Activated CD8-positive, alpha-beta T cell treated with anti-CD3 and anti-CD28 coated beads, Interleukin-2, amount 10 ng/mL, durations not matched to agents 7 days and 5 days (primary cell): ENCODE results near the gene CNOT1. TPM values are rescaled to one million over a fixed set of nuclear protein-coding genes. Genes with fewer than 3 reads are reported as not detected.

Experiments
- ATAC-seq: fragments of 150-1000 bp; cut with Tn5 transposase; one replicate; pipeline ENCODE4 v1.10.0; 2021; ENCODE audit warnings: moderate library complexity
- CTCF ChIA-PET: fragments of 350-600 bp; sonication (Branson Sonifier 250); formaldehyde crosslinking; loops from one replicate; lab custom pipeline; 2021; ENCODE audit warnings: antibody characterized with exemption; lab: Charles Lee
- POLR2A ChIA-PET: fragments of 350-600 bp; sonication (Branson Sonifier 250); formaldehyde crosslinking; loops from one replicate; lab custom pipeline; 2021; ENCODE audit warnings: antibody characterized with exemption; lab: Charles Lee
- DNase-seq: peaks from one replicate; pipeline ENCODE4 v3.0.0-alpha.2; 2020
- H3K27ac Mint-ChIP-seq: one replicate; pipeline ENCODE4 v1.8.0; 2021; ENCODE audit warnings: mild to moderate bottlenecking, mixed read lengths
- H3K27me3 Mint-ChIP-seq: one replicate; pipeline ENCODE4 v1.8.0; 2021; ENCODE audit warnings: low read depth, mixed read lengths
- H3K36me3 Mint-ChIP-seq: one replicate; pipeline ENCODE4 v1.8.0; 2021; ENCODE audit warnings: low read depth, mixed read lengths
- H3K4me1 Mint-ChIP-seq: one replicate; pipeline ENCODE4 v1.8.0; 2021; ENCODE audit warnings: low read depth, mixed read lengths
- H3K4me3 Mint-ChIP-seq: one replicate; pipeline ENCODE4 v1.8.0; 2021; ENCODE audit warnings: mild to moderate bottlenecking, mixed read lengths
- H3K9me3 Mint-ChIP-seq: one replicate; pipeline ENCODE4 v1.8.0; 2022; ENCODE audit warnings: mixed read lengths; ENCODE audit not compliant: insufficient read depth
- total RNA-seq, 2 experiments: library from RNA; stranded (reverse); gene quantifications; one replicate each; pipeline ENCODE4 v1.2.3, GENCODE V29; 2021

CNOT1 gene
- total RNA-seq, 2 experiments from 2014 or later = 262 TPM

- H3K36me3 Mint-ChIP-seq = no peaks in the 10 kb centered on the region
- no peak overlapping the region for H3K27ac Mint-ChIP-seq
- ChIA-PET CTCF (interaction anchor here (1.2 to 7.0 kb wide), 2 partner anchors 149 to 186 kb away, joined by 3 to 149 read pairs; no protein-coding TSS in a partner anchor), POLR2A (interaction anchor here (0.9 kb wide), 1 partner anchor 93 kb away, joined by 3 read pairs; the partner anchor contains the start of gene GINS3)
- H3K4me1 Mint-ChIP-seq = no peaks in the 10 kb centered on the region
- H3K4me3 Mint-ChIP-seq = no peak overlapping the region
- H3K27me3 Mint-ChIP-seq = peaks cover 5% of the 10 kb centered on the region
- H3K9me3 Mint-ChIP-seq = no peaks in the 10 kb centered on the region
- no peak for ATAC-seq
- no peak for DNase-seq
Measured at GRCh38 chr16:58485184-58485887, 144.3 kb downstream of the CNOT1 start.

- ChIA-PET CTCF (no interaction called here), POLR2A (no interaction called here)
- no peaks in the 10 kb centered on the region for H3K36me3 Mint-ChIP-seq
- ATAC-seq (no peak), DNase-seq (no peak)
- no peak overlapping the region for H3K27ac Mint-ChIP-seq
- no peaks in the 10 kb centered on the region for H3K4me1 Mint-ChIP-seq
- no peak overlapping the region for H3K4me3 Mint-ChIP-seq
- no peaks in the 10 kb centered on the region for H3K9me3 Mint-ChIP-seq
- peaks cover 10% of the 10 kb centered on the region for H3K27me3 Mint-ChIP-seq
Measured at GRCh38 chr16:58481931-58482330, 147.7 kb downstream of the CNOT1 start.

- no peak overlapping the region for H3K27ac Mint-ChIP-seq
- peaks cover 9% of the 10 kb centered on the region for H3K27me3 Mint-ChIP-seq
- H3K4me1 Mint-ChIP-seq = no peaks in the 10 kb centered on the region
- DNase-seq = no peak
- H3K9me3 Mint-ChIP-seq = no peaks in the 10 kb centered on the region
- ChIA-PET CTCF (interaction anchor here (1.5 kb wide), 1 partner anchor 145 kb away, joined by 4 read pairs; no protein-coding TSS in a partner anchor), POLR2A (no interaction called here)
- ATAC-seq = no peak
- H3K36me3 Mint-ChIP-seq = no peaks in the 10 kb centered on the region
- H3K4me3 Mint-ChIP-seq = no peak overlapping the region
Measured at GRCh38 chr16:58481226-58481869, 148.3 kb downstream of the CNOT1 start.

DNA sequence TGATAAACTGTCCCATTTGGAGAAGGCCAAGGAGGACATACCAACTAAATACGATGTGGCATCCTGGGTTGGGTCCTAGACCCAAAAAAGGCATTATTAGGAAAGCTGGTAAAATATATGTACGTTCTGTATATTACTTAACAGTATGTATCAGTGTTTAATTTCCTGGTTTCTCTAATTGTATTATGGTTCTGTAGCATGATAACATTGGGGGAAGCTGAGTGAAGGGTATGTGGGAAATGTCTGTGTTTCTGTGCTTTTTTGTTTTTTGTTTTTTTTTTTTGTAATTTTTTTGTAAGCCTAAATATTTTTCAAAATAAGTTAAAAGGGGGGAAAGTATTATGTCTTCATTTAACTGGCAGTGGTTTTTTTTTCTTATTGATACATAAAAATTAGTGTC, 151.2 kb downstream of the CNOT1 start:
- Mint-ChIP-seq H3K27me3 (peaks cover 11% of the 10 kb centered on the region), H3K27ac (no peak overlapping the region), H3K4me1 (no peaks in the 10 kb centered on the region), H3K36me3 (no peaks in the 10 kb centered on the region), H3K9me3 (no peaks in the 10 kb centered on the region), H3K4me3 (no peak overlapping the region)
- ChIA-PET CTCF (interaction anchor here (0.7 kb wide), 1 partner anchor 478 kb away, joined by 3 read pairs; no protein-coding TSS in a partner anchor), POLR2A (no interaction called here)
- no peak for ATAC-seq
- DNase-seq = no peak

DNA sequence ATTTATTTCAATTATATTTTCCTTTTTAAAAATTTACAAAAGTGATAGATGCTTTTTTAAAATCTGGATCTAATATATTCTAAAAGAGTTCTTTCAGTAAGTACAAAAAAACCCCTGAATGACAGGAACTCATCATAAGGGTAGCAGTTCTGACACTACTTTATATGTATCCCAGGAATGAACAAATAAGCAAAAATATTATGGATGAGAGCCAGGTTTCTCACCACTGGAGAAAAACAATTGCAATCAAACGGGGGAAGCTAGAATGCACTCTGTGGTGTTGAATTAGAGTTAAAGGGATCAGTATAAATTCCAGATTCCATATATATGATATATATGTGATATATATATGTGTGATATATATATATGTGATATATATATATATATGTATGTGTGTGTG, 152.8 kb downstream of the CNOT1 start:
- ATAC-seq = no peak
- Mint-ChIP-seq H3K4me3 (no peak overlapping the region), H3K36me3 (no peaks in the 10 kb centered on the region), H3K27me3 (peaks cover 15% of the 10 kb centered on the region), H3K4me1 (no peaks in the 10 kb centered on the region), H3K9me3 (no peaks in the 10 kb centered on the region), H3K27ac (no peak overlapping the region)
- ChIA-PET POLR2A (no interaction called here), CTCF (no interaction called here)
- no peak for DNase-seq

- CTCF ChIA-PET = interaction anchor here (1.0 to 1.3 kb wide), 2 partner anchors 12 to 138 kb away, joined by 3 to 5 read pairs; no protein-coding TSS in a partner anchor
- H3K9me3 Mint-ChIP-seq = no peaks in the 10 kb centered on the region
- H3K27ac Mint-ChIP-seq = no peak overlapping the region
Measured at GRCh38 chr16:58475091-58475619, 154.5 kb downstream of the CNOT1 start.

DNA sequence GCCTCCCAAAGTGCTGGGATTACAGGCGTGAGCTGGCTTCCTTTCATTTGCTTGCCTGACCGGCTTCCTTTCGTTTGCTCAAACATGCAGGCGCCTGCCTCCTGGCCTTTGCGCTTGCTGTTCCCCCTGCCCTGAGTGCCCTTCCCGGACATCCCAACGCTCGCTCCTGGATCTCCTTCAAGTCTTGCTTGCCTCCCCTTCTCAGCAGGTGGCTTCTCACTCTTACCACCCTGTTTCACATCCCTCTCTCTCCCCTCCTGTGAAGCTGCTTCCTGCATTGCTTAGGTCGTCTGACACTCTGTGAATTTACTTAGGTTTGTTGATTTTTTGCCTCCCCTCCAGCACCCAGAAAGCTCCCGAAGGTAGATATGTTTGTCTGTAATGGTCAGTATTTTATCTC, 155.3 kb downstream of the CNOT1 start:
- no peaks in the 10 kb centered on the region for H3K9me3 Mint-ChIP-seq
- no peak overlapping the region for H3K27ac Mint-ChIP-seq
- peaks cover 16% of the 10 kb centered on the region for H3K27me3 Mint-ChIP-seq
- ATAC-seq (no peak), DNase-seq (no peak)
- ChIA-PET CTCF (interaction anchor here (0.7 to 1.3 kb wide), 2 partner anchors 13 to 137 kb away, joined by 3 to 5 read pairs; no protein-coding TSS in a partner anchor), POLR2A (interaction anchor here (0.6 kb wide), 1 partner anchor 445 kb away, joined by 3 read pairs; no protein-coding TSS in a partner anchor)
- no peaks in the 10 kb centered on the region for H3K4me1 Mint-ChIP-seq
- H3K36me3 Mint-ChIP-seq = no peaks in the 10 kb centered on the region
- H3K4me3 Mint-ChIP-seq = no peak overlapping the region

More at GRCh38 chr16:58475091-58475619, 154.5 kb downstream of the CNOT1 start:
- H3K36me3 Mint-ChIP-seq = no peaks in the 10 kb centered on the region
- POLR2A ChIA-PET = no interaction called here
- ATAC-seq (no peak), DNase-seq (no peak)
- peaks cover 18% of the 10 kb centered on the region for H3K27me3 Mint-ChIP-seq
- H3K4me1 Mint-ChIP-seq = no peaks in the 10 kb centered on the region
- H3K4me3 Mint-ChIP-seq = no peak overlapping the region

DNA sequence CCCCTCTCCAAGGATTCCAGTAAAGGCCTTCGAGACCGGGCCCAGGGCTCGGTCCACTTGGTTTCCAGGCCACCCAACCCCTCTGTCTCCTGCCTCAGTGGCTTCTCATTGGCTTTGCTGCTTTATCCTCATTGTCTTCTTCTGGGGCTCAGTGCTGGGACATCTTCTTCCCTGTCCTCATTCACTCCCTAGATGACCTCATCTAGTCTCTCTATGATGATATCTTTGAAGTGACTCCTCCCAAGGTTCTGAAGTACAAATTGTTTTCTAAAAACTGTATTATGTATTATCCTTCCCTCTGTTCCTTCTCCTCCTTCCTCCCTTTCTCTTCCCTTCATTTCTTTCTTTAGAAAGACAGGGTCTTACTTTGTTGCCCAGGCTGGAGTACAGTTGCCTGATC, 156.8 kb downstream of the CNOT1 start:
- Mint-ChIP-seq H3K36me3 (no peaks in the 10 kb centered on the region), H3K4me3 (no peak overlapping the region), H3K27ac (no peak overlapping the region), H3K9me3 (no peaks in the 10 kb centered on the region), H3K4me1 (no peaks in the 10 kb centered on the region), H3K27me3 (peaks cover 19% of the 10 kb centered on the region)
- DNase-seq = no peak
- no peak for ATAC-seq
- POLR2A ChIA-PET = no interaction called here
- CTCF ChIA-PET = interaction anchor here (1.0 kb wide), 1 partner anchor 136 kb away, joined by 4 read pairs; no protein-coding TSS in a partner anchor

DNA sequence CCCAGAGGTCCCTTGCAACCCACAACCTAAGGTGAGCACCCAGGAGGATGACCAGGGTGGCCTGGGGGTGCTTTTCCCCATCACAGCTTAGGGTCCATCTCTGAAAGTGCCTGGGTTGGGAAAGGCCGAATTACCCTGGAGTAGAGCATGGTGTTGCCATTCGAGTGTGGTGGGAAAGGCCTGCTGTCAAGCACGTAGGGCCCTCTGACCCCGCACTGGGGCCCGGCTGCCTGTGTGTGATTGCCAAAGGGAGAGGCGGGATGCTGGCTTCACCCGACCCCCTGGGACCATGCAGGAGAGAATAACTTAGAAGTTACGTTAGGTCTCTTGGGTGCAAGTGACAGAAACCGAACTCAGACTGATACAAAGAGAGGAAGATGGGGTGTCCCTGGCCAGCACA, 157.4 kb downstream of the CNOT1 start:
- H3K4me1 Mint-ChIP-seq = no peaks in the 10 kb centered on the region
- ATAC-seq = no peak
- CTCF ChIA-PET = interaction anchor here (2.2 kb wide), 1 partner anchor 15 kb away, joined by 9 read pairs; no protein-coding TSS in a partner anchor
- no peaks in the 10 kb centered on the region for H3K9me3 Mint-ChIP-seq
- H3K27ac Mint-ChIP-seq = no peak overlapping the region
- H3K36me3 Mint-ChIP-seq = no peaks in the 10 kb centered on the region
- H3K27me3 Mint-ChIP-seq = peaks cover 18% of the 10 kb centered on the region
- H3K4me3 Mint-ChIP-seq = no peak overlapping the region
- no peak for DNase-seq
- POLR2A ChIA-PET = no interaction called here

DNA sequence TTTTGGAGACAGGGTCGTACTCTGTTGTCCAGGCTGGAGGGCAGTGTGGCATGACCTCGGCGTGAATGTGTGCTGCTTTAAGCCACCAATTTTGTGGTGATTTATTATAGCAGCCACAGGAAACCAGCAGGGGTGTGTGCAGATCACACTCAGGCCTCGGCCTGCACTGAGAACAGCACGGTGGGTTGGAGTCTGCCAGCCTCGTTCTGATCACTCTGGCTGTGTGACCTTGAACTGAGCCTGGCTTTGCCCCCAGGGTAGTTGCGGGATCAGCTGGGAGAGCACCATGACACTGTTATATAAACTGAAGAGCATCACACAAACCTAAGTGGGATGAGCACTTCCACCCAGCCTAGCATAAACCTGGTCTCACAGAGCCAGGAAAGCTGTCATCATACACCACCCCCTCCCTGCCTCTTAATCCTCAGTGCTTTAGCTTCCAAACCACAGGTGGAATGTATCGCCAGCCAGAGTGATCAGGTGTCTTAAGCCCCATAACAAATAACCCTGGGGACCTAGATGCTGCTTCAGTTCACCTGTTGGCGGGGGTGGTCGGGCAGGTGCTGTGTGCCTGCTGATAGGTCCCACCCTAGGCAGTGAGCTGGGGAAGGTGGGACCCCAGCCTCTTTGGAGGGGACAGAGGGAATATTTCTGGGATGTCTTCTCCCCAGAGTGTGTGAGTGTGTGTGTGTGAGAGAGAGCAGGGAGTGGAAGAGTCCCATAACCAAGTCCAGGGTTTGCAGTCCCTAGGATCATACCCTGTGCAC, 158.2 kb downstream of the CNOT1 start:
- no peaks in the 10 kb centered on the region for H3K4me1 Mint-ChIP-seq
- no peak overlapping the region for H3K4me3 Mint-ChIP-seq
- ATAC-seq (no peak), DNase-seq (no peak)
- H3K27me3 Mint-ChIP-seq = peaks cover 24% of the 10 kb centered on the region
- H3K36me3 Mint-ChIP-seq = no peaks in the 10 kb centered on the region
- ChIA-PET POLR2A (no interaction called here), CTCF (interaction anchor here (1.7 to 2.2 kb wide), 2 partner anchors 16 to 135 kb away, joined by 4 to 9 read pairs; no protein-coding TSS in a partner anchor)
- no peak overlapping the region for H3K27ac Mint-ChIP-seq
- H3K9me3 Mint-ChIP-seq = no peaks in the 10 kb centered on the region
